Aorta (tissue), 5 donors: Measurements from ENCODE around the gene ARHGAP9. TPM values are rescaled to one million over a fixed set of nuclear protein-coding genes. Genes with fewer than 3 reads are reported as not detected.
A peak's percentile ranks its signal among the peaks of the same experiment; 100 is the strongest.

Experiments
- ATAC-seq: fragments of 200-7000 bp; cut with Tn5 transposase; one replicate; pipeline ENCODE4 v1.9.1; 2022; ENCODE audit warnings: moderate library complexity; ENCODE audit not compliant: low FRiP score
- DNase-seq, 2 donors: peaks; one replicate each; pipeline ENCODE4 v3.0.0-alpha.2; 2020
- H3K27ac ChIP-seq, 2 donors: one replicate each; pipeline ENCODE4 v1.5.1; 2013; ENCODE audit warnings: low read length in 2 of 2, mild to moderate bottlenecking in 2 of 2, moderate library complexity in 2 of 2, control low read depth in 1 of 2, inconsistent platforms in 1 of 2, low read depth in 1 of 2
- H3K27me3 ChIP-seq, 2 donors: one replicate each; pipeline ENCODE4 v1.6.1; 2013; ENCODE audit warnings: control low read depth in 1 of 2, low read length in 1 of 2, mild to moderate bottlenecking in 1 of 2, moderate library complexity in 1 of 2; ENCODE audit not compliant: insufficient read depth in 2 of 2, control insufficient read depth in 1 of 2
- H3K36me3 ChIP-seq, 2 donors: one replicate each; pipeline ENCODE4 v1.6.1; 2013; ENCODE audit warnings: control low read depth in 1 of 2, low read length in 1 of 2, mild to moderate bottlenecking in 1 of 2; ENCODE audit not compliant: insufficient read depth in 2 of 2, control insufficient read depth in 1 of 2
- H3K4me1 ChIP-seq, 2 donors: one replicate each; pipeline ENCODE4 v1.6.1; 2013; ENCODE audit warnings: low read length in 2 of 2, control low read depth in 1 of 2, mild to moderate bottlenecking in 1 of 2, moderate library complexity in 1 of 2; ENCODE audit not compliant: insufficient read depth in 2 of 2, control insufficient read depth in 1 of 2
- H3K4me3 ChIP-seq, 2 donors: one replicate each; pipeline ENCODE4 v1.5.1; 2013; ENCODE audit warnings: low read length in 2 of 2, control low read depth in 1 of 2, mild to moderate bottlenecking in 1 of 2
- H3K9me3 ChIP-seq: one replicate; pipeline ENCODE4 v1.6.1; 2013; ENCODE audit warnings: mild to moderate bottlenecking, low read length; ENCODE audit not compliant: control insufficient read depth
- WGBS, 2 donors: extraction: QIAGEN DNeasy Blood & Tissue Kit; methylation state at CpG; one replicate each; pipeline ENCODE4 v1.1.7; 2013; 5-methylcytosine and 5-hydroxymethylcytosine counted together
- intact Hi-C, 2 donors: fragments of 100-400 bp; cut with DNase I; formaldehyde crosslinking; loops; one replicate each; pipeline versions ENCODE4 v1.14.2 to v1.15.0; 2022
- polyA plus RNA-seq, 2 donors: library from polyadenylated mRNA; stranded (reverse); fragments of 200-250 nt; gene quantifications; one replicate each; pipeline ENCODE4 v1.2.3, GENCODE V29; 2013
- total RNA-seq, 2 donors: library from RNA; stranded (reverse); fragmentation: NEBNext Ultra II Directional; extraction: Animal tissue kit (Norgen Biotek cat#: 25700); gene quantifications; one replicate each; pipeline ENCODE4 v1.2.1, GENCODE V29; 2021
- donor health status: healthy with polysubstance abuse.
- donor health status: Bipolar disorder and iron deficiency.
- donor health status: DM: no; HTN: no; CAD: no.
- donor health status: DM: no; HTN: no; CAD: no.
- donor health status: DM: yes; HTN: yes; CAD: no.

The ARHGAP9 gene
- total and polyA plus RNA-seq, 4 donors: 5.5 to 38.8 (median 18.7) TPM

DNA sequence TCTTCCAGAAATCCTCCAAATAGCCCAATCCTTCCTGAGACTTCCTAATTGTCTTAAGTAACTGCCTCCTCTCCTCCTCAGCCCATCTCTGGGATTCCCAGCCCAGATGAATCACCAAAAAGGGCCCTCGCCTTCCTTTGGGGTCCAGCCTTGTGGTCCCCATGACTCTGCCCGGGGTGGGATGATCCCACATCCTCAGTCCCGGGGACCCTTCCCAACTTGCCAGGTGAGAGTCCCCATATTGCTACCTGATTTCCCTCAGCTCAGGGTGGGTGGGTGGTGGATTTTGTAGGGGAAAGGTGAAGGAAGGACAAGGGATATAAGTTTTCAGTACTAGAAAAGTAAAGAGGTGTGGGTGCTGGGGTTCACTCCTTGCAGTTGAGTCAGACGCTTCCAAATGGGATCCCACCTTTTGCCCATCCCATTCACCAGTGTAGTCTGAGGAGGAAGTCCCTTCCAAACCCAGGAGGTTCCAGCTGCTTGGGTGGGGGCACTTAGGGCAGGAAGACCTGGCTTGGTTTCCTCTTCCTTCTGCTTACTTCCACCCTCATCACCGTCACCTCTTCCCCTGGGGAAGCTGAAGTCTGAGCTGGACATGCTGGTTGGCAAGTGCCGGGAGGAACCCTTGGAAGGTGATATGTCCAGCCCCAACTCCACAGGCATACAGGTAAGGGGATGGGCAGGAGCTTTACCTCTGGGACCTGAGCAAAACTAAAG is 14.5 kb downstream of the ARHGAP9 start:
- H3K36me3 ChIP-seq: no peaks in the 10 kb centered on the region
- H3K4me1 ChIP-seq: no peaks in the 10 kb centered on the region
- intact Hi-C loops: no loop called here
- 90 to 91% methylated on average over 6 of the region's 6 CpGs for WGBS, 2 donors
- DNase-seq (no peak), ATAC-seq (no peak)
- no peaks in the 10 kb centered on the region for H3K27me3 ChIP-seq
- no peak overlapping the region for H3K27ac ChIP-seq
- no peak overlapping the region for H3K4me3 ChIP-seq
- no peaks in the 10 kb centered on the region for H3K9me3 ChIP-seq

DNA sequence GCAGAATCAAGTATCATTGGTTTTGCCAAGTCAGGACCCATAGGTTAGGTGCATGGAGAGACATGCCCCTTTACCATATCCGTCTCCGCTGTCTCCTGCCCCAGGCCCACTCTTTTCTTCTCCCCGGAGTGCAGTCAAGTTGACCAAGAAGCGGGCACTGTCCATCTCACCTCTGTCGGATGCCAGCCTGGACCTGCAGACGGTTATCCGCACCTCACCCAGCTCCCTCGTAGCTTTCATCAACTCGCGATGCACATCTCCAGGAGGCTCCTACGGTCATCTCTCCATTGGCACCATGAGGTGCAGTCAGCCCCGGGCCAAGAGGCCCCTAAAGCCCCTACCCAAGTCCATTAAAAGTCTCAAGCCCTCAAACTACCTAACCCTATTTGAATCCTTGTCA is 15.1 kb downstream of the ARHGAP9 start:
- H3K36me3 ChIP-seq: no peaks in the 10 kb centered on the region
- no peak overlapping the region for H3K27ac ChIP-seq
- 96% methylated on average over 12 of the region's 12 CpGs for WGBS, 2 donors
- H3K27me3 ChIP-seq: no peaks in the 10 kb centered on the region
- H3K9me3 ChIP-seq: no peaks in the 10 kb centered on the region
- no peaks in the 10 kb centered on the region for H3K4me1 ChIP-seq
- intact Hi-C loops: no loop called here
- no peak overlapping the region for H3K4me3 ChIP-seq
- ATAC-seq (no peak), DNase-seq (no peak)

DNA sequence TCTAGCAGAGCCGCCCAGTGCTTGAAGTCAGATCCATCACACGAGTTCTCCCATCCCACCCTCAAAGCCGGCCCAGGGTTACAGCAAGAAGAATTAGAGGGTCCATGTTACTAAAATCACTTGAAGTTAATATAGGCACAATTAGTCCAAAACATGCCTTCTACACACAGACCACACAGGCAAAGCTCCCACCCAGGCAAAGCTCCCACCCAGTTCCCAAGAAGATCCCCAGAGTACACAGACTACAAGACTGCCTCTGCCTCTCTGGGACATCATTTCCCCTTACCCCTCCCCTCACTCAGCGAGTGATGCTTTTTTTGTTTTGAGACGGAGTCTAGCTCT is 16.8 kb downstream of the ARHGAP9 start:
- DNase-seq: no peak
- H3K27me3 ChIP-seq: no peaks in the 10 kb centered on the region
- H3K9me3 ChIP-seq: no peaks in the 10 kb centered on the region
- intact Hi-C loops: no loop called here
- no peaks in the 10 kb centered on the region for H3K36me3 ChIP-seq
- ATAC-seq: no peak
- H3K4me3 ChIP-seq: no peak overlapping the region
- no peak overlapping the region for H3K27ac ChIP-seq
- H3K4me1 ChIP-seq: no peaks in the 10 kb centered on the region
- 27 to 33% methylated on average over 5 of the region's 5 CpGs for WGBS, 2 donors

DNA sequence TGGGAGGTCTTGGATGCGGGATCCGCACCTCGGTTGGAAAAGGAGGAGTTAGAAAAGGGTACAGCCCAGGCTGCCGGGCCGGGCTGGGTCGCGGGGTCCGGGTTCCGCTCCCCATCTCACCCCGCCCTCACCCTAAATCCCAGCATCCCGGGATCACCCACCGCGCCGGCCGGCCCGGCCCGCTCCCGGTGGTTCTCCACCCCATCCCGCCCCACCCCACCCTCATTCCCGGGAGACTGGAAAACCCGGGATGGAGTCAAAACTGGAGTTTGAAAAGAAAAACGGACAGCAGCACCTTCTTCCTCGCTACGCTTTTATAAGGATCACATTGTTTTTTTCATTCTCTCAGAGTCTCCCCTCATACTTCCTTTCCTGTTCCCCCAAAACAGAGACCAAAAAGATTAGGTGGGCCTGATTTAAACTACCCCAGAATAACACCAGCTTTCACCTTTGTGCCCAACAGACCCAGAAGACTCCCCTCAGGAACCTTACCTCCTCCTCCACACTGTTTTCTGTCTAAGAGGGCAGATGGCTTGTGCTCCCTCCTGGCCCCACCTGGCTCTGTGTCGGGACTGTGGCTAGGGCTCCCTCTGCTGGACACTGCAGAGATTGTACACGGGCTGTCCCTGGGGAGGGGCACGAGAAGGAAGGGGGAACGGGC is 17.3 kb downstream of the ARHGAP9 start:
- WGBS, 2 donors: 0 to 1% methylated on average over 22 to 28 of the region's 28 CpGs

DNA sequence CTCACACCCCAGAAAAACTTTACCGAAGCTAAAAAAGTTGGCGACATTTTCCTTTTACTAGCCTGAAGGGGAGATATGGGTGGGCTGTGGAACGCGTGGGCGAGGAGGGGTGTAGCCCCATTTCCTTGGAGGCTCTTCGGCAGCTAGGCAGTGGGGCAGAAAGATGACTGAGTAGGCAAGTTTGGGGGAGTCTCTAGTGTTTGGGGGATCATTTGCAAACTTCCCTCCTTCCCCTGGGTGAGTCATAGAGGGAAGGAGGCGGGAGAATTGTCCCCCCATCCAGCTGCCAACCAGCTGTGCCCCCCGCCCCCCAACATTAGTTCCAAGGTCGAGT is 17.8 kb downstream of the ARHGAP9 start:
- peak overlapping the region in 1 of 2 donors; percentile 48 for H3K27ac ChIP-seq
- ATAC-seq: peak; percentile 1

More for the DNA sequence above, 17.3 kb downstream of the ARHGAP9 start:
- no peaks in the 10 kb centered on the region for H3K9me3 ChIP-seq
- intact Hi-C loops: no loop called here
- no peaks in the 10 kb centered on the region for H3K36me3 ChIP-seq
- H3K4me3 ChIP-seq: peak overlapping the region; percentile 61 to 67
- H3K4me1 ChIP-seq: no peaks in the 10 kb centered on the region
- ATAC-seq (peak; percentile 87), DNase-seq (peak; percentile 91 to 94)
- peak overlapping the region in 1 of 2 donors; percentile 48 for H3K27ac ChIP-seq
- H3K27me3 ChIP-seq: no peaks in the 10 kb centered on the region

DNA sequence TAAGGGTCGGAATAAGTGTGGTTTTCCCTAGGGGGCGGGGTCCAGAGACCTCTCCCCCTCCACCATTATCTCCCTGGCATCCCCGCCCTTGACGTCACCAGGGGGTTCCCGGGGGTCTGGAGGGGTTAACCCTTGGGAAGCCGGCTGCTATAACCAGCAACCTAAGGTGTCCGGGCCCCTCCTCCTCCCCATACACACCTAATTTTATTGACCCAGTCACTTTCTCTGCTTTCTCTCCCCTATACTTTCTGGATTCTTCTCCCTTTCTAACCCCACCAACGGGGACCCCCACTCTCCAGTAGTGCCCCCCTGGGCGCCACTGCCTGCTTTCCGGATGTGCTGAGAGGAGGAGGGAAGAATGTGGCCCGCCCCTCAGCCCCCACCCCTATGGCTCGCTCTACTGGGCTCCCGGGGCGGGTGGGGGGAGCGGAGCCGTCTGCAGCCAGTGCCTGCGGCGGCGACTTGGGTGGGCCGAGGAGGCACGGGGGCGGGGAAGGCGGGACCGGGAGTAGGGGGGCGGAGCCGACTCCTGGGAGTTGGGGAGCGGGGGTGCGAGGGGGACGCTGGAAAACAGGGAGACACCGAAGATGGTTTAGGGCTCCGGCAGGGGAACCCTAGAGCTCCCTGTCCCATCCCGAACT is 18.3 kb downstream of the ARHGAP9 start:
- peak overlapping the region in 1 of 2 donors; percentile 48 for H3K27ac ChIP-seq
- peak overlapping the region; percentile 61 to 67 for H3K4me3 ChIP-seq
- H3K4me1 ChIP-seq: no peaks in the 10 kb centered on the region
- DNase-seq (peak; percentile 85 to 94), ATAC-seq (peak; percentile 78)
- no peaks in the 10 kb centered on the region for H3K36me3 ChIP-seq
- no peaks in the 10 kb centered on the region for H3K27me3 ChIP-seq
- H3K9me3 ChIP-seq: no peaks in the 10 kb centered on the region
- intact Hi-C loops: no loop called here
- 1% methylated on average over 29 to 32 of the region's 32 CpGs for WGBS, 2 donors

More for the DNA sequence above, 17.8 kb downstream of the ARHGAP9 start:
- peak overlapping the region; percentile 61 to 67 for H3K4me3 ChIP-seq
- no peaks in the 10 kb centered on the region for H3K4me1 ChIP-seq
- intact Hi-C loops: no loop called here
- H3K27me3 ChIP-seq: no peaks in the 10 kb centered on the region
- WGBS, 2 donors: 1% methylated on average over 9 of the region's 9 CpGs
- no peaks in the 10 kb centered on the region for H3K9me3 ChIP-seq
- no peak for DNase-seq
- H3K36me3 ChIP-seq: no peaks in the 10 kb centered on the region

DNA sequence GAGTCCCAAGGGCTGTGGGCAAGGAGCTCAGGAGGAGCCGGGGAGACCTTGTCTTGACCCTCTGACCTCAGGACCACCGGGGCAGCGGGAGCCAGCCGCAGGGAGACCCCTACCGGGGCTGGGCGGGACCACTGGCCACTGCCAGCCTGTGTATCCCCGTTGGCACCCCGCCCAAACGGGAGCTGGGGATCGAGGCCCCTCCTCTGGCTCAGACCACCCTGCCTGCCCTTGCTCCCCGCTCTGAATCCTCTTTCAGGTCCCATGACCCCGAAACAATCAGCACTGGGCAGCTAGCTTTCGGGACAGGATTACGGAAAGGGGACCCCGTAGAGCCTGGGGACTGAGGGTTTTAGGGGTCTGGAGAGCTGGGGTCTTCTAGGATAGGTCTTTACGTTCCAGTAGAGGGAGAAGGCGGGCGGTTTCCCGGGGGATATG is 18.8 kb downstream of the ARHGAP9 start:
- Histone ChIP-seq H3K27me3 (no peaks in the 10 kb centered on the region), H3K9me3 (no peaks in the 10 kb centered on the region), H3K27ac (no peak overlapping the region), H3K4me1 (no peaks in the 10 kb centered on the region), H3K4me3 (peak overlapping the region in 1 of 2 donors; percentile 67), H3K36me3 (no peaks in the 10 kb centered on the region)
- 1% methylated on average over 14 to 19 of the region's 19 CpGs for WGBS, 2 donors
- intact Hi-C loops: no loop called here
- DNase-seq (no peak), ATAC-seq (no peak)

DNA sequence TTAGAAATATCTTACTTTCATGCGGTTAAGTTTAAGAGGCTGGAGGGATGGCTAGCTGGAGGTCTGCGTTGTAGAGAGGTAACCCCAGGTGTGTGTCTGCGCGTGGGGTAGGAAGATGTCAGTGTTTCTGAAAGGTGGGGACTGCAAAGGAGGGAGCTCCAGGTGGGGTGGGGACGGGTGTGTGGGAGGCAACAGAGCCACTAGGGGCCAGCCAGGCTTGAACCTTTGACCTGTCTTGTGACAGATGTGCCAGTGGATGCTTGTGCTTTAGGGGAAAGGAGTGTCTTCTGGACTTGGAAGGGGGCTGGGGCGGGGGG is 19.2 kb downstream of the ARHGAP9 start:
- WGBS, 2 donors: 1 to 2% methylated on average over 6 of the region's 6 CpGs
- DNase-seq (no peak), ATAC-seq (no peak)
- Histone ChIP-seq H3K9me3 (no peaks in the 10 kb centered on the region), H3K27me3 (no peaks in the 10 kb centered on the region), H3K36me3 (no peaks in the 10 kb centered on the region), H3K4me1 (no peaks in the 10 kb centered on the region), H3K4me3 (peak overlapping the region in 1 of 2 donors; percentile 67), H3K27ac (no peak overlapping the region)
- intact Hi-C loops: no loop called here
